SK-N-MC (cell line): ENCODE measurements around the gene POLR3A.

Source experiments
- DNase-seq: peaks from one replicate; pipeline ENCODE4 v3.0.0-alpha.2; 2011; ENCODE audit warnings: low read depth, low spot score
- H3K27ac ChIP-seq: fragments of 200-600 bp; sonication (generic); 2 replicates; pipeline ENCODE4 v1.5.1; 2016; ENCODE audit warnings: mixed run types
- H3K36me3 ChIP-seq: fragments of 200-600 bp; sonication (generic); 2 replicates; pipeline ENCODE4 v1.6.1; 2017; ENCODE audit warnings: antibody characterized with exemption, low read length, mixed read lengths; ENCODE audit not compliant: insufficient read depth
- H3K4me3 ChIP-seq: fragments of 200-600 bp; sonication (generic); 2 replicates; pipeline ENCODE4 v1.5.1; 2016
- H3K9ac ChIP-seq: fragments of 200-600 bp; sonication (generic); 2 replicates; pipeline ENCODE4 v1.8.0; 2017; ENCODE audit warnings: mixed run types, mixed read lengths; ENCODE audit not compliant: insufficient read length
- H3K9me3 ChIP-seq: fragments of 200-600 bp; sonication (generic); 2 replicates; pipeline ENCODE4 v1.6.1; 2017; ENCODE audit warnings: low read depth, mild to moderate bottlenecking, antibody characterized with exemption, low read length, moderate library complexity, mixed read lengths
- EZH2 ChIP-seq: fragments of 200-600 bp; sonication (generic); IDR thresholded peaks from one replicate; pipeline ENCODE4 v1.6.1; 2017; ENCODE audit warnings: antibody characterized with exemption
- FOXP2 ChIP-seq: optimal IDR thresholded peaks from 2 replicates; pipeline ENCODE3; 2011; ENCODE audit warnings: mild to moderate bottlenecking, moderate library complexity; ENCODE audit not compliant: insufficient read depth; ENCODE audit errors: extremely low read length, control extremely low read depth
- POLR2AphosphoS5 ChIP-seq: IDR thresholded peaks from 2 replicates; pipeline ENCODE4 v1.6.1; 2012; ENCODE audit warnings: mild to moderate bottlenecking, low read depth, low read length, borderline replicate concordance

The POLR3A gene

DNA sequence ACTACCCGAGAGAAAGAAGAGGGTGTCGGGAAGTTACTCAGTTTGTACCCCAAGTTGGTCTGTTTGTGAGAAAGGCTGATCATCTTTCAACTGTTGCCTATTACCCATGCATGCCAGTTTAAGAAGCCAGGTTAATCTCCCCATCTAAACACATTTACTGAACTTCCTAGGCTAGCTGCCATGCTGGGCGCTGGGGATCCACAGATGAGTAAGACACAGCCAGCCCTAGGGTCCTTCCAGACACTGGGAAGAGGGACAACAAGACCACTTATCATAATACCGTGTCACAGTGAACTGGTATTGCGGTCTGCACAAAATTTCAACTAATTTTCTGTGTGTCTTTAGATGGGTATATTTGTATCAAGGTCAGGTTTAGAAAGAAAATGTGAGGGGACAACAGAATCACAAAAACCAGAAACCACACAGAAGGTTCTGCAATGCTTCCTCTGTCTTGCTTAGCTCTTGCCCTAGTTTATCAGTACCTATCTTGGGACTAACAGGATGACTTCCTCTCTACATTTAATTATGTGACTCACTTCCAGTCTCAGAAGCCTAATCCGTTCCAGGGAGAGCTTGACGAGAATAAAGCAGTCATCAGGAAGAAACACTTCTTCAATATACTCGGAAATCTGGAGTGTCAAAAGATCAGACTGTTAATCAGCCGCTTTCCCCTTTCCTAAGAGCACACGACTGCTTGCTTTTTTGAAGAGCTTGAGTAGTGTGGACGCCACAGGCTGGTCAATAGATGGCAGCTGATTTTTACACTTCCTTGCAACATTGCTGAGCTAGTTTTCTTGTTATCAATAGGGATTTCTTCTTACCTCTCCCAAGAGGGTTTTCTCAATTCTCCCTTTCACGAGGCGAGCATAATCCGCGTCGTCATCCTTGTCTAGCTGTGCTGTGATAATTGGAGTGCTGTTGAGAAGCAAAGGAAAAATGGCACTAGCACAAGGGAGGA, 45.7 kb downstream of the POLR3A start:
- no peak for DNase-seq
- peaks cover 41% of the 10 kb centered on the region; the same call in 1 of the 2 replicates for H3K36me3 ChIP-seq
- no peak overlapping the region for H3K27ac ChIP-seq

DNA sequence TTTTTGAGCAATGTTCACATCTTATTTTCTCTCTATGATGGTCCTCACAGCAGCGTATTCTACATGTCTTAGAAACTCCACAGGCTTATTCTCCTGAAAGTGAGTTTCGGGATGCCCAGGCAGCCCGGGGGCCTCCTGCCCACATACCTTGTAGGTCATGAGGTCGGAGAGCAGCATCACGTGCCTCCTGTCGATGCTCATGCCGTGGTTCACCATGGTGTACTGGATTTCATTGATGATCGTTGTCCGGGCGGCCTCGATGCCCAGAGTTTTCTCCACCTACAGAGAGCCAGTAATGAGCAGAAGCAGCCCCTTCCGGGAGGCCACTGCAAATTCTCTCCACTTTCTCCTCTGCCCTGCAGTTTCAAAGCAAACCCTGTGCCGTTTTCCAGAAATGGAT, 48.0 kb downstream of the POLR3A start:
- Histone ChIP-seq H3K4me3 (no peak overlapping the region), H3K9me3 (no peaks in the 10 kb centered on the region), H3K36me3 (peaks cover 32% of the 10 kb centered on the region; the same call in 1 of the 2 replicates), H3K27ac (no peak overlapping the region), H3K9ac (no peak overlapping the region)
- no peak for DNase-seq
- TF ChIP-seq FOXP2 = no peak
- TF ChIP-seq POLR2AphosphoS5 = no peak
- no peak for TF ChIP-seq EZH2

More for the DNA sequence above, 45.7 kb downstream of the POLR3A start:
- Histone ChIP-seq H3K4me3 (no peak overlapping the region), H3K9ac (no peak overlapping the region), H3K9me3 (no peaks in the 10 kb centered on the region)
- no peak for TF ChIP-seq EZH2
- TF ChIP-seq POLR2AphosphoS5 = no peak
- no peak for TF ChIP-seq FOXP2

DNA sequence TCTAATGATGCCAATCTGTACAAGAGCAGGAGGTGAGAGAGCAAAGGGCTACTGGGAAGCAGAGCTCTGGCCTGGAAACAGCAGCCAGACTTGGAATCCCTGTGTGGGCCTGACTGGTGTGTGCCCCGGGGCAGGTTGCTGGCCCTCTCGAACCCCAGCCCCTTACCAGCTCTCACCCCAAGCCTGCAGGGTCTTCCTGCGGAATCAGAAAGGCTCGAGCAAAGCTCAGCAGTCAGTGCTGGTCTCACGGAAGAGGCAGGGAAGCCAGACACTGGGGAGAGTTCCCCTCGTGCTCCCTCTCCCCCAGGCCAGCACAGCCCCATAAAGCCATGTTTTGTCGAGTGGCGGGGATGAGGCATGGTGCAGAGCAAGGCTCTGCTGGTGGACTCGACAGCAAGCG, 50.1 kb downstream of the POLR3A start:
- H3K9ac ChIP-seq = no peak overlapping the region
- H3K27ac ChIP-seq = no peak overlapping the region
- peaks cover 24% of the 10 kb centered on the region; the same call in 1 of the 2 replicates for H3K36me3 ChIP-seq
- no peak overlapping the region for H3K4me3 ChIP-seq
- no peak for DNase-seq
- H3K9me3 ChIP-seq = no peaks in the 10 kb centered on the region
- TF ChIP-seq FOXP2 = no peak
- no peak for TF ChIP-seq EZH2
- no peak for TF ChIP-seq POLR2AphosphoS5

DNA sequence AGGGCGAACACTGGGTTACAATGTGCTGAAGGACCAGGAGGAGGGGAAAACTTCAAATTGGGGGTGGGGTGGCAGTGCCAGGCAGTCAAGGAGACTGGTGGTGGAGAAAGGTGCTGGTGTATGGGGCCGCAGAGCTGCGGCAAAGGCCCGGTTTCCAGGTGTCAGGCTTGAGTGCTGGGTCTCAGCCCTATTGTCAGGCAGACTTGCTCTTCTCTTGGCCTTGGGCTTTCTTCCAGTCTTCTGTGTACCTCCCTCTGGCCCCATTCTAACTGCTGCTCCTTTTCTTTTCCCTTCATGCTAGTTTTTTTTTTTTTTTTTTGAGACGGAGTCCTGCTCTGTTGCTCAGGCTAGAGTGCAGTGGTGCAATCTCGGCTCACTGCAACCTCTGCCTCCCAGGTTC, 51.0 kb downstream of the POLR3A start:
- DNase-seq = no peak
- H3K27ac ChIP-seq = no peak overlapping the region
- H3K9me3 ChIP-seq = no peaks in the 10 kb centered on the region
- H3K9ac ChIP-seq = no peak overlapping the region
- peaks cover 16% of the 10 kb centered on the region; the same call in 1 of the 2 replicates for H3K36me3 ChIP-seq
- TF ChIP-seq EZH2 = no peak
- H3K4me3 ChIP-seq = no peak overlapping the region

DNA sequence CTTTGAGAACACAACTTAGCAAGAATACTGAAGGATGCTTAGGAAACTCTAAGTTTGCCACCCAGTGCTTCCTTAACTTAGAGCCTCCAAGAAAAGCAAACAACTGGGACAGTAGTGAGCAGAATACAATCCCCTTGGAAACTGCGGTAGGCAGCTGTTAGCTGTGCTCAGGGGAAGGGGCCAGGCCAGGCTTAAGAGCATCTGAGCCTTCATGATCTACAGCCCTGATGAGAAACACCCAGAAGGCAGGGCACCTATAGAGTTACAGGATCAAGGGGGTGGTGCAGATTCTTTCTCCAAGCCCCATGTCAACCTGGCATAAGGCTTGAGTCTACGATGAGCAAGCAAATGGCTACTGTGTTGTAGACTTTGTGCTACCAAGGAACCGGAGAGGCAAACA, 51.4 kb downstream of the POLR3A start:
- TF ChIP-seq POLR2AphosphoS5 (no peak), EZH2 (no peak), FOXP2 (no peak)
- Histone ChIP-seq H3K36me3 (peaks cover 14% of the 10 kb centered on the region; the same call in 1 of the 2 replicates), H3K9me3 (no peaks in the 10 kb centered on the region), H3K27ac (no peak overlapping the region), H3K9ac (no peak overlapping the region), H3K4me3 (no peak overlapping the region)
- DNase-seq = no peak

DNA sequence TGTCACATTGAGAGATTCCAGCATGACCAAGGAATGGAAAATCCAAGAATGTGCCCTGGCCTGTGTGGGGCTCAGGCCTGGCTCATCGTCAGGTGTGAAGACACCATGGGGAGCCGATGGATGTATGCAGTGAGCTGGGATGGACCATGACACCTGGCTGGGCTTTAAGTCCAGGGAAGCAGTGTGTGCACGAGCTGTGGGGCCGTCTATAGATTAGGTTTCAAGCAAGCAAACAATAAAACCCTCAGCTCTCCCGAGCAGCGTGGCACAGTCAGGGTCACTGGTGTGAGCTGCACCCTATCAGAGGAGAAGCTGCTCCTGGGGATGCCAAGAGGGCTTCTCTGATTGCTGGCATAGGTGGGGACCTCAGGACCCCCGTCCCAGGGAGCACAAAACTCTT, 52.3 kb downstream of the POLR3A start:
- DNase-seq = no peak
- Histone ChIP-seq H3K36me3 (peaks cover 14% of the 10 kb centered on the region; the same call in 1 of the 2 replicates), H3K9ac (no peak overlapping the region), H3K4me3 (no peak overlapping the region), H3K9me3 (no peaks in the 10 kb centered on the region), H3K27ac (no peak overlapping the region)
- TF ChIP-seq EZH2 (no peak), FOXP2 (no peak), POLR2AphosphoS5 (no peak)

DNA sequence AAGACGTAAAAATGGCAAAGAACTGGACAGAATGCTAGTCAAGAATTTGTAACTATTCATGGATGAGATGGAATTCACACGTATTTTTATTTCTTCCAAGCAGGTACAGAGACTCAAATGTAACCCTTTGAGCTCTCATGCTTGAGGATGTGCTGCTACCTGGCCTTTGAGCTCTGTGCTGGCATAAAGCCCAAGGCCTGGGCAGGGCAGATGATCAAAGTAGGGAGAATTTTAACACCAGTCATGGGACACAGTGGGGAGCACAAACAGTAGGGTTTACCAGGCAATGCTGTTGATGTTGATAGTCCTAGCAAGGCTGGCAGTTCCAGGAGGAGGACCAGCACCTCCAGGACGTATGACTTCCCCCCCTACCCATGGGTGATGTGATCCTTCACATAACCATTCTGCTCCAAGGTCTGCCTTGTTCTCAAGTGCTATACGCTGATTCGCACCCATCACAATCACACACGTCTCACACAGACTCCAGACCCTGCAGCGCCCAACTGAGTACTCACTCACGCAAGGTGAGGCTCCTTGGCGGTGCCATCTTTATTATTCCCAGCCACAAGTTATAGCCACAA, 54.1 kb downstream of the POLR3A start:
- Histone ChIP-seq H3K4me3 (no peak overlapping the region), H3K9ac (no peak overlapping the region), H3K27ac (no peak overlapping the region), H3K36me3 (peaks cover 12% of the 10 kb centered on the region; the same call in 1 of the 2 replicates), H3K9me3 (no peaks in the 10 kb centered on the region)
- TF ChIP-seq EZH2 = no peak
- no peak for TF ChIP-seq POLR2AphosphoS5
- no peak for TF ChIP-seq FOXP2
- no peak for DNase-seq

DNA sequence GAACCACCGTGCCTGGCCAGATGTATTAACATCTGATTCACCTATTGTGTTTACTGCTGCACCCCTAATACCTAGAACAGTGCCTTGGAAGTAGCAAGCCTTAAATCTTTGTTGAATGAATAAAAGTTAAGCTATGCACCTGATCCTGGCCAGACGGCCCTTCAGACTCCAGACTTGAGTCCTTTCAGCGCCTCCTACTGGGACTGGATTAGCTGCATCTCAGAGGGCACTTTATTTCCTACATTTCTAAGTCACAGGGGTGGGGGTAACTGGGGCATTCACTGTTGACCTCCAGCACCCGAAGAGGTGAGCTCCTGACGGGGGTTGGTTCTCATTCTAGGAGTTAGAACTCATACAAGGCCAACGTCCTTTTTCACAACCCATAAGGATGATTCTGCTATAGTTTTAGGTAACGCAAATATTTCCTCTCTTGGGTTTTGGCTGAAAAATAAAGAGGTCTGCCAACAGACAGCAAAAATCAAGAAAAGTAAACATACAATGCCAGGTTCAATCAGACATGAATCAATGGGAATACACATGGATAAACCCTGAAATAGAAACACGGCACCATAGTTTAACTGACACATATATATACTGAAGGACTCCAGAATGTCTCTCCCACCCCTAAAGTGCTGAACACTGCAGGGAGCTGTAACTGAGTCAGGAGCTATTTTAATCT, 54.8 kb downstream of the POLR3A start:
- Histone ChIP-seq H3K27ac (no peak overlapping the region), H3K9ac (no peak overlapping the region), H3K36me3 (peaks cover 6% of the 10 kb centered on the region; the same call in 1 of the 2 replicates), H3K4me3 (no peak overlapping the region), H3K9me3 (no peaks in the 10 kb centered on the region)
- TF ChIP-seq EZH2 (no peak), FOXP2 (no peak), POLR2AphosphoS5 (no peak)
- no peak for DNase-seq
